DND-41 (cell line): ENCODE results near the gene ANKRD11.
A peak's percentile ranks its signal among the peaks of the same experiment; 100 is the strongest.

Experiments used
- ATAC-seq: fragments of 200-7000 bp; cut with Tn5 transposase; 3 replicates; pipeline ENCODE4 v1.9.1; 2021; ENCODE audit warnings: low read depth; ENCODE audit not compliant: insufficient read depth
- DNase-seq: peaks from one replicate; pipeline ENCODE4 v3.0.0-alpha.2; 2020
- H2AFZ ChIP-seq: 2 replicates; pipeline ENCODE4 v1.6.0; 2012; ENCODE audit warnings: low read depth, low read length
- H3K27ac ChIP-seq: 2 replicates; pipeline ENCODE4 v1.5.1; 2012; ENCODE audit warnings: low read length, inconsistent platforms
- H3K27me3 ChIP-seq: fragments of 200-600 bp; sonication (generic); 2 replicates; pipeline ENCODE4 v1.6.0; 2012; ENCODE audit warnings: low read length, mild to moderate bottlenecking, inconsistent platforms; ENCODE audit not compliant: insufficient read depth, poor library complexity
- H3K36me3 ChIP-seq: 2 replicates; pipeline ENCODE4 v1.5.1; 2012; ENCODE audit warnings: low read length, inconsistent platforms; ENCODE audit not compliant: insufficient read depth
- H3K4me1 ChIP-seq: 2 replicates; pipeline ENCODE4 v1.5.1; 2012; ENCODE audit warnings: mild to moderate bottlenecking, low read length; ENCODE audit not compliant: insufficient read depth
- H3K4me2 ChIP-seq: 2 replicates; pipeline ENCODE4 v1.6.0; 2012; ENCODE audit warnings: mild to moderate bottlenecking, moderate library complexity, low read length, inconsistent platforms; ENCODE audit not compliant: insufficient read depth
- H3K4me3 ChIP-seq, 2 experiments: fragments of 200-600 bp in 1 of 2; shearing (Covaris generic) in 1 of 2; 2 replicates each; pipeline ENCODE4 v1.5.1; 2012 to 2016; ENCODE audit warnings: inconsistent platforms in 2 of 2, low read length in 2 of 2, mild to moderate bottlenecking in 2 of 2, low read depth in 1 of 2, moderate library complexity in 1 of 2
- H3K79me2 ChIP-seq: 2 replicates; pipeline ENCODE4 v1.6.0; 2012; ENCODE audit warnings: low read length, inconsistent platforms; ENCODE audit not compliant: insufficient read depth
- H3K9ac ChIP-seq: 2 replicates; pipeline ENCODE4 v1.6.0; 2012; ENCODE audit warnings: low read depth, mild to moderate bottlenecking, inconsistent platforms, low read length, moderate library complexity
- H3K9me3 ChIP-seq: 2 replicates; pipeline ENCODE4 v1.5.1; 2012; ENCODE audit warnings: low read length, moderate library complexity, mild to moderate bottlenecking, inconsistent platforms; ENCODE audit not compliant: insufficient read depth, severe bottlenecking
- H4K20me1 ChIP-seq: 2 replicates; pipeline ENCODE4 v1.6.0; 2012; ENCODE audit warnings: low read length; ENCODE audit not compliant: insufficient read depth
- EZH2 ChIP-seq: IDR thresholded peaks from 3 replicates; pipeline ENCODE4 v1.6.1; 2012; ENCODE audit warnings: borderline replicate concordance, low read depth, mild to moderate bottlenecking, moderate library complexity, low read length, inconsistent platforms; ENCODE audit not compliant: severe bottlenecking
- TF ChIP-seq, protein P1 (sequence below): IDR thresholded peaks from 2 replicates; pipeline ENCODE4 v1.5.1; 2012; ENCODE audit warnings: borderline replicate concordance, low read length, moderate library complexity, mild to moderate bottlenecking; ENCODE audit not compliant: poor library complexity, severe bottlenecking; ENCODE audit errors: extremely low read depth

The ANKRD11 gene

GRCh38 chr16:89326721-89327120, 163.6 kb downstream of the ANKRD11 start:
- peaks cover 20% of the 10 kb centered on the region for H3K4me1 ChIP-seq
- H3K9me3 ChIP-seq: no peaks in the 10 kb centered on the region
- peaks cover 38% of the 10 kb centered on the region for H3K36me3 ChIP-seq
- H3K79me2 ChIP-seq: peaks cover 100% of the 10 kb centered on the region
- no peak for ATAC-seq
- no peak overlapping the region; the same call in 1 of the 2 replicates for H3K27ac ChIP-seq
- no peaks in the 10 kb centered on the region for H3K27me3 ChIP-seq
- no peak overlapping the region for H3K9ac ChIP-seq
- H3K4me3 ChIP-seq: no peak overlapping the region
- no peak for DNase-seq
- no peak overlapping the region for H2AFZ ChIP-seq
- H4K20me1 ChIP-seq: peaks cover 96% of the 10 kb centered on the region
- H3K4me2 ChIP-seq: no peak overlapping the region
- TF ChIP-seq, protein P1, sequence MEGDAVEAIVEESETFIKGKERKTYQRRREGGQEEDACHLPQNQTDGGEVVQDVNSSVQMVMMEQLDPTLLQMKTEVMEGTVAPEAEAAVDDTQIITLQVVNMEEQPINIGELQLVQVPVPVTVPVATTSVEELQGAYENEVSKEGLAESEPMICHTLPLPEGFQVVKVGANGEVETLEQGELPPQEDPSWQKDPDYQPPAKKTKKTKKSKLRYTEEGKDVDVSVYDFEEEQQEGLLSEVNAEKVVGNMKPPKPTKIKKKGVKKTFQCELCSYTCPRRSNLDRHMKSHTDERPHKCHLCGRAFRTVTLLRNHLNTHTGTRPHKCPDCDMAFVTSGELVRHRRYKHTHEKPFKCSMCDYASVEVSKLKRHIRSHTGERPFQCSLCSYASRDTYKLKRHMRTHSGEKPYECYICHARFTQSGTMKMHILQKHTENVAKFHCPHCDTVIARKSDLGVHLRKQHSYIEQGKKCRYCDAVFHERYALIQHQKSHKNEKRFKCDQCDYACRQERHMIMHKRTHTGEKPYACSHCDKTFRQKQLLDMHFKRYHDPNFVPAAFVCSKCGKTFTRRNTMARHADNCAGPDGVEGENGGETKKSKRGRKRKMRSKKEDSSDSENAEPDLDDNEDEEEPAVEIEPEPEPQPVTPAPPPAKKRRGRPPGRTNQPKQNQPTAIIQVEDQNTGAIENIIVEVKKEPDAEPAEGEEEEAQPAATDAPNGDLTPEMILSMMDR: no peak
- TF ChIP-seq EZH2: no peak

DNA sequence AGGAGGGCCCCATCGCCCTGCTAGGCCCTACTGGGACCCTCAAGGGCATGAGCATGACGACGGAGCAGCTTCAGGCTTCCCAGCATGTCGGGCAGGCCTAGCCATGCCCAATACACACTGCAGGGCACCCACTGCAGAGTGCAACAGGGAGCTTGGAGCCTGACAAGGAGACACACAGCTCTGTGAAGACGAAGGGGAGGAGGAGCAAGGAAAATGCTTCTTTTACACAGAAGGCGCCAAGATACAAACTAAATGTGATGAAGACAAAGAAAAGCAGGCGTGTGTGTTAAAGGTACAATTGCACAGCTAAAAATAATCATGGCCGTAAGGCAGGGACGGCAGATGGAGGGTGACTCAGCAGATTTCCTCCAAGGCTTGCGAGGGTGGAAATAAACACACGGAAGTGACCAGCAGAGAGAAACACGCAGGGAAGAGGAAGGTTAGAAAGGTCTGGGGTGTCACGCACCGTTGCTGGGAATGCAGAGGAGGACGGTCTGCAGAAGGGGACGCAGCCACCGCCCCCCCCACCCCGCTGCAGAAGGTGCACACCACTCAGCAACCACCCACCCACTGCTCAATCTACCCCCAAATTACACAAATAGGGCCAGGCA, 164.4 kb downstream of the ANKRD11 start:
- TF ChIP-seq, protein P1: no peak
- no peak for TF ChIP-seq EZH2
- no peak for DNase-seq
- Histone ChIP-seq H3K4me2 (no peak overlapping the region), H3K27ac (peak overlapping the region; percentile 43; the same call in 1 of the 2 replicates), H3K79me2 (peaks cover 100% of the 10 kb centered on the region), H2AFZ (no peak overlapping the region), H3K27me3 (no peaks in the 10 kb centered on the region), H4K20me1 (peaks cover 95% of the 10 kb centered on the region), H3K36me3 (peaks cover 40% of the 10 kb centered on the region), H3K9ac (no peak overlapping the region), H3K4me1 (peaks cover 24% of the 10 kb centered on the region), H3K4me3 (no peak overlapping the region), H3K9me3 (no peaks in the 10 kb centered on the region)
- ATAC-seq: no peak

DNA sequence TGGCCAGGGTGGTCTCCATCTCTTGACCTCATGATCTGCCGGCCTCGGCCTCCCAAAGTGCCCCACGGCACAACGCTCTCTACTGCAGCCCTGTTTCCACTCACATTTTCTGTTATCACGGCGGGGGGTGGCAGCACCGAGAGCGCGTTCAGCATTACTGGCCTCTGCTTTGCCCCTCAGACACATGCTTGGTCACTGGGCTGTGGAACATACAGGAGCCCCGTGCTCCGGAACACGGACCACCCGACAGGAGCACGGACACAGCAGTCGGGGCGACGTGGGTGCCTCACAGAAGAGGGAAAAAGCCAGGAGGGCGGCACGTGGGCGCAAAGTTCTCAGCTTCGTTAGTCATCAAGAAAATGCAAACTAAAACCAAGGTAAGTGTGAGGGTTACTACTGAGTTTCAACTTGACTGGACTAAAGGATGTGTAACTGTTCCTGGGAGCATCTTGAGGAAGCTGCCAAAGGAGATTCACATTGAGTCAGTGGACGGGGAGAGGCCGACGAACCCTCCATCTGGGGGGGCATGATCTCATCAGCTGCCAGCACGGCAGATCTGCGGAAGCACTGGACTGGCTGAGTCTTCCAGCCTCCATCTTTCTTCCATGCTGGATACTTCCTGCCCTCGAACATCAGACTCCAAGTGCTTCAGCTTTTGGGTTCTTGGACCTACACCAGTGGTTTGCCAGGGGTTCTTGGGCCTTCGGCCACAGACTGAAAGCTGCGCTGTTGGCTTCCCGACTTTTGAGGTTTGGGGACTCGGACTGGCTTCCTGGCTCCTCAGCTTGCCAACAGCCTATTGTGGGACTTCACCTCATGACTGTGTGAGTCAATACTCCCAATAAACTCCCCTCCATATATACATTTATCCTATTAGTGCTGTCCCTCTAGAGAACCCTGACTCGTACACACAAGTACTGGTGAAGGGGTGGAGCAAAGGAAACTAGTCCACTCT, 166.0 kb downstream of the ANKRD11 start:
- H3K9me3 ChIP-seq: no peaks in the 10 kb centered on the region
- ATAC-seq (no peak), DNase-seq (no peak)
- H3K4me1 ChIP-seq: peaks cover 40% of the 10 kb centered on the region
- peaks cover 100% of the 10 kb centered on the region for H3K79me2 ChIP-seq
- H3K27me3 ChIP-seq: no peaks in the 10 kb centered on the region
- peaks cover 96% of the 10 kb centered on the region for H4K20me1 ChIP-seq
- no peak overlapping the region for H3K4me2 ChIP-seq
- H3K27ac ChIP-seq: no peak overlapping the region
- no peak overlapping the region for H3K9ac ChIP-seq
- H3K4me3 ChIP-seq: no peak overlapping the region
- H3K36me3 ChIP-seq: peaks cover 51% of the 10 kb centered on the region
- H2AFZ ChIP-seq: no peak overlapping the region
- TF ChIP-seq, protein P1: no peak
- TF ChIP-seq EZH2: no peak
